GM12878 (cell line): ENCODE data around the gene FAM120B. TPM values are rescaled to one million over a fixed set of nuclear protein-coding genes. Genes with fewer than 3 reads are reported as not detected.

ENCODE experiments used
- BCL11A ChIP-seq: IDR thresholded peaks from 2 replicates; pipeline ENCODE4 v1.6.1; 2011; ENCODE audit warnings: low read depth, low read length
- BCLAF1 ChIP-seq: fragments of 450-650 bp; IDR thresholded peaks from 2 replicates; pipeline ENCODE4 v1.6.1; 2017; ENCODE audit warnings: antibody characterized with exemption, mild to moderate bottlenecking, moderate library complexity
- E4F1 ChIP-seq: fragments of 450-650 bp; IDR thresholded peaks from 2 replicates; pipeline ENCODE4 v1.6.1; 2018; ENCODE audit warnings: borderline replicate concordance, mild to moderate bottlenecking; ENCODE audit not compliant: partially characterized antibody
- EED ChIP-seq: sonication (generic); IDR thresholded peaks from 2 replicates; pipeline ENCODE4 v1.6.1; 2016; ENCODE audit warnings: antibody characterized with exemption, low read depth
- EGR1 ChIP-seq, 2 experiments: IDR thresholded peaks; 1 replicate in 1 of 2; 2 replicates in 1 of 2; pipeline ENCODE4 v1.6.1; 2011 to 2012; ENCODE audit warnings: low read depth in 2 of 2, low read length in 2 of 2, borderline replicate concordance in 1 of 2, mild to moderate bottlenecking in 1 of 2, moderate library complexity in 1 of 2
- EP300 ChIP-seq, 2 experiments: fragments of 150-350 bp in 1 of 2; IDR thresholded peaks; 2 replicates each; pipeline ENCODE4 v1.6.1; 2011 to 2012; ENCODE audit warnings: low read depth in 2 of 2, low read length in 2 of 2, borderline replicate concordance in 1 of 2, improper control_type of control experiment in 1 of 2, inconsistent platforms in 1 of 2; ENCODE audit not compliant: control insufficient read depth in 1 of 2
- ETV6 ChIP-seq, 2 experiments: fragments of 450-650 bp in 1 of 2; IDR thresholded peaks in 1 of 2; conservative IDR thresholded peaks in 1 of 2; 2 replicates each; pipeline ENCODE4 v1.6.1; 2014; ENCODE audit warnings: antibody characterized with exemption in 1 of 2, borderline replicate concordance in 1 of 2, low read depth in 1 of 2, mild to moderate bottlenecking in 1 of 2, moderate library complexity in 1 of 2
- HDAC6 ChIP-seq: fragments of 200-600 bp; sonication (generic); IDR thresholded peaks from one replicate; pipeline ENCODE4 v1.8.0; 2017; ENCODE audit warnings: antibody characterized with exemption; ENCODE audit not compliant: unreplicated experiment
- HDGF ChIP-seq: fragments of 450-650 bp; IDR thresholded peaks from 2 replicates; pipeline ENCODE4 v1.6.1; 2016; ENCODE audit warnings: antibody characterized with exemption
- IKZF1 ChIP-seq: fragments of 450-650 bp; conservative IDR thresholded peaks from 2 replicates; pipeline ENCODE4 v1.6.1; 2017; ENCODE audit warnings: antibody characterized with exemption, mild to moderate bottlenecking
- JUND ChIP-seq: IDR thresholded peaks from 2 replicates; pipeline ENCODE4 v1.6.1; 2012; ENCODE audit warnings: low read depth, mild to moderate bottlenecking, low read length, improper control_type of control experiment, moderate library complexity
- MTA2 ChIP-seq: fragments of 450-650 bp; IDR thresholded peaks from 2 replicates; pipeline ENCODE4 v1.6.1; 2016; ENCODE audit warnings: low read depth, mild to moderate bottlenecking, moderate library complexity
- NFXL1 ChIP-seq: fragments of 450-650 bp; IDR thresholded peaks from 2 replicates; pipeline ENCODE4 v1.6.1; 2017; ENCODE audit warnings: antibody characterized with exemption, mild to moderate bottlenecking, borderline replicate concordance
- NR2C1 ChIP-seq: fragments of 450-650 bp; IDR thresholded peaks from 2 replicates; pipeline ENCODE4 v1.6.1; 2017; ENCODE audit warnings: antibody characterized with exemption, mild to moderate bottlenecking, moderate library complexity
- RAD51 ChIP-seq: fragments of 450-650 bp; IDR thresholded peaks from 2 replicates; pipeline ENCODE4 v1.6.1; 2016; ENCODE audit warnings: moderate library complexity, mild to moderate bottlenecking, inconsistent platforms
- RBBP5 ChIP-seq: fragments of 200-600 bp; sonication (generic); conservative IDR thresholded peaks from 2 replicates; pipeline ENCODE4 v1.6.1; 2016
- RFX5 ChIP-seq: IDR thresholded peaks from 2 replicates; pipeline ENCODE4 v1.6.1; 2011; ENCODE audit warnings: low read depth, low read length, improper control_type of control experiment
- SPI1 ChIP-seq: IDR thresholded peaks from 2 replicates; pipeline ENCODE4 v1.6.1; 2011; ENCODE audit warnings: low read depth, mild to moderate bottlenecking, low read length, moderate library complexity, borderline replicate concordance; ENCODE audit not compliant: insufficient read depth
- TCF3 ChIP-seq: IDR thresholded peaks from 2 replicates; pipeline ENCODE4 v1.6.1; 2012; ENCODE audit warnings: low read depth, mild to moderate bottlenecking, low read length, borderline replicate concordance; ENCODE audit not compliant: insufficient read depth
- YY1 ChIP-seq: IDR thresholded peaks from 2 replicates; pipeline ENCODE4 v1.6.1; 2011; ENCODE audit warnings: low read depth, mild to moderate bottlenecking, low read length
- ZBED1 ChIP-seq: IDR thresholded peaks from 2 replicates; pipeline ENCODE4 v1.6.1; 2016; ENCODE audit warnings: borderline replicate concordance
- ZBTB33 ChIP-seq: fragments of 450-650 bp; IDR thresholded peaks from 2 replicates; pipeline ENCODE4 v1.6.1; 2017; ENCODE audit warnings: mild to moderate bottlenecking
- ZNF274 ChIP-seq: IDR thresholded peaks from one replicate; pipeline ENCODE4 v1.8.0; 2011; ENCODE audit not compliant: insufficient read length, insufficient read depth
- polyA plus RNA-seq, 11 experiments: library from polyadenylated mRNA; depleted of rRNA in 4 of 11; unstranded in 6 of 11; stranded (reverse) in 5 of 11; fragments of >200 nt; fragmentation: Nextera tagmentation in 4 of 11; fragmentation: Illumina TruSeq in 1 of 11; extraction: Ambion mirVana in 4 of 11; extraction: Trizol in 1 of 11; gene quantifications; 1 replicate in 1 of 11; 2 replicates in 10 of 11; pipeline versions ENCODE4 v1.2.1 to v1.2.3, GENCODE V29; 2011 to 2016; ENCODE audit warnings: inconsistent platforms in 2 of 11, missing spikeins in 2 of 11, low read depth in 1 of 11
- total RNA-seq, 4 experiments: library from RNA; depleted of rRNA in 3 of 4; stranded (reverse); fragments of >200 nt in 3 of 4; fragmentation: Illumina TruSeq in 1 of 4; extraction: Trizol in 1 of 4; gene quantifications; 2 replicates each; pipeline versions ENCODE4 v1.2.1 to v1.2.3, GENCODE V29; 2013 to 2021

Gene FAM120B
- total and polyA plus RNA-seq, 10 of the 15 experiments (the other 5 are each of a cell fraction or from before 2014, with no cell fraction given): 3.3 to 21.6 (median 15.3) TPM

- no peak for TF ChIP-seq BCLAF1
- no peak for TF ChIP-seq JUND
- no peak for TF ChIP-seq ZBED1
- no peak for TF ChIP-seq ZBTB33
- TF ChIP-seq HDGF: peak; percentile 73; the same call in 1 of the 2 replicates
- TF ChIP-seq MTA2: no peak
- TF ChIP-seq EED: no peak
- TF ChIP-seq HDAC6: no peak
- TF ChIP-seq SPI1: peak; percentile 86
- TF ChIP-seq EP300 (IDR thresholded peaks at IDR 0.05; ENCODE audit: borderline replicate concordance in 1 of 2, control insufficient read depth in 1 of 2, low read depth in 2 of 2, low read length in 2 of 2): no peak
- peak; percentile 66 for TF ChIP-seq E4F1
- peak in 1 of 2 experiments; percentile 15; a peak in 1 of 3 replicates for TF ChIP-seq EGR1 (IDR thresholded peaks at IDR 0.05; ENCODE audit: borderline replicate concordance in 1 of 2, low read depth in 2 of 2, low read length in 2 of 2)
- peak; percentile 22; the same call in 1 of the 2 replicates for TF ChIP-seq YY1
- TF ChIP-seq TCF3: peak; percentile 79; the same call in 1 of the 2 replicates
- TF ChIP-seq ZNF274: no peak
- no peak for TF ChIP-seq NFXL1
- peak in 1 of 2 experiments; percentile 86; a peak in 2 of 4 replicates for TF ChIP-seq ETV6 (conservative IDR thresholded peaks at IDR 0.05 in 1 of 2, IDR thresholded peaks at IDR 0.05 in 1 of 2; ENCODE audit: borderline replicate concordance in 1 of 2, low read depth in 1 of 2)
- peak; percentile 69 for TF ChIP-seq NR2C1
- TF ChIP-seq IKZF1: peak; percentile 100
- no peak for TF ChIP-seq RAD51
- no peak for TF ChIP-seq BCL11A
- no peak for TF ChIP-seq RFX5
- no peak for TF ChIP-seq RBBP5
These were observed at the start of gene FAM120B (continued) for GRCh38 chr6:170306324-170307079.
